T follicular helper cell (primary cell): ENCODE measurements around the gene NLRP5.
A peak's percentile ranks its signal among the peaks of the same experiment; 100 is the strongest.
"Not testable (repeated sequence)": the region's sequence is repeated elsewhere in the genome, so short reads cannot be mapped to it uniquely, and the experiment has no call there.

Experiments
- DNase-seq: peaks from one replicate; pipeline ENCODE4 v3.0.0-alpha.2; 2020; ENCODE audit warnings: low read depth

Gene NLRP5

GRCh38 chr19:56076498-56076897 lies 89.9 kb downstream of the NLRP5 start:
- no peak for DNase-seq

- DNase-seq = no peak
Measured at GRCh38 chr19:56079609-56080008, 93.0 kb downstream of the NLRP5 start.

GRCh38 chr19:56080669-56081401 lies 94.3 kb downstream of the NLRP5 start:
- peak; percentile 51 for DNase-seq

- DNase-seq = no peak
Measured at GRCh38 chr19:56083668-56084067, 97.1 kb downstream of the NLRP5 start.

GRCh38 chr19:56084835-56085536 lies 98.4 kb downstream of the NLRP5 start:
- DNase-seq = no peak

GRCh38 chr19:56085571-56086275 lies 99.1 kb downstream of the NLRP5 start:
- no peak for DNase-seq

- DNase-seq = no peak
Measured at GRCh38 chr19:56086671-56087430, 100.3 kb downstream of the NLRP5 start.

- no peak for DNase-seq
Measured at GRCh38 chr19:56087647-56088496, 101.3 kb downstream of the NLRP5 start.

- no peak for DNase-seq
Measured at GRCh38 chr19:56088497-56089215, 102.1 kb downstream of the NLRP5 start.

GRCh38 chr19:56089344-56089743 lies 102.8 kb downstream of the NLRP5 start:
- DNase-seq = no peak

GRCh38 chr19:56091066-56091490 lies 104.5 kb downstream of the NLRP5 start:
- no peak for DNase-seq

GRCh38 chr19:56091751-56092546 lies 105.4 kb downstream of the NLRP5 start:
- DNase-seq = no peak

GRCh38 chr19:56092685-56093631 lies 106.4 kb downstream of the NLRP5 start:
- no peak for DNase-seq

GRCh38 chr19:56094449-56094848 lies 107.9 kb downstream of the NLRP5 start:
- no peak for DNase-seq

- DNase-seq = no peak
Measured at GRCh38 chr19:56096665-56097064, 110.1 kb downstream of the NLRP5 start.

GRCh38 chr19:56097306-56097705 lies 110.7 kb downstream of the NLRP5 start:
- DNase-seq = no peak

GRCh38 chr19:56097776-56098175 lies 111.2 kb downstream of the NLRP5 start:
- DNase-seq = no peak

GRCh38 chr19:56098237-56098636 lies 111.7 kb downstream of the NLRP5 start:
- not testable (repeated sequence) for DNase-seq
